SU-DHL-6 (cell line): ENCODE measurements around the gene PLLP.

Experiments used
- H2AFZ ChIP-seq: fragments of 200-600 bp; sonication (generic); 2 replicates; pipeline ENCODE4 v1.6.1; 2014; ENCODE audit warnings: low read depth, mild to moderate bottlenecking, moderate library complexity, mixed read lengths, antibody characterized with exemption, low read length; ENCODE audit not compliant: severe bottlenecking
- H3F3A ChIP-seq: fragments of 200-600 bp; shearing (Covaris generic); 2 replicates; pipeline ENCODE4 v1.6.0; 2016; ENCODE audit warnings: antibody characterized with exemption, mild to moderate bottlenecking; ENCODE audit not compliant: insufficient read depth
- H3K27ac ChIP-seq: fragments of 200-600 bp; sonication (generic); 2 replicates; pipeline ENCODE4 v1.5.1; 2016; ENCODE audit warnings: low read depth, mild to moderate bottlenecking, low read length, moderate library complexity, mixed read lengths
- H3K27me3 ChIP-seq: fragments of 200-600 bp; sonication (generic), shearing (Covaris generic); 2 replicates; pipeline ENCODE4 v1.6.0; 2014; ENCODE audit warnings: mild to moderate bottlenecking, low read length
- H3K36me3 ChIP-seq: fragments of 200-600 bp; sonication (generic); 2 replicates; pipeline ENCODE4 v1.6.1; 2014; ENCODE audit warnings: mild to moderate bottlenecking, low read length, mixed read lengths
- H3K4me2 ChIP-seq: fragments of 300-600, 200-600 bp; shearing (Covaris generic), sonication (generic); 2 replicates; pipeline ENCODE4 v1.6.0; 2014; ENCODE audit warnings: low read length, low read depth, mild to moderate bottlenecking; ENCODE audit not compliant: poor library complexity, severe bottlenecking
- H3K4me3 ChIP-seq: fragments of 200-600 bp; sonication (generic); 2 replicates; pipeline ENCODE4 v1.5.1; 2014; ENCODE audit warnings: antibody characterized with exemption, low read length, mild to moderate bottlenecking, mixed read lengths; ENCODE audit not compliant: insufficient read depth, poor library complexity, severe bottlenecking
- H3K79me2 ChIP-seq: fragments of 200-600 bp; sonication (generic); 2 replicates; pipeline ENCODE4 v1.6.1; 2014; ENCODE audit warnings: mild to moderate bottlenecking, low read length, moderate library complexity; ENCODE audit not compliant: insufficient read depth
- H3K9ac ChIP-seq: fragments of 200-600 bp; sonication (generic); 2 replicates; pipeline ENCODE4 v1.7.0; 2014; ENCODE audit warnings: mild to moderate bottlenecking, low read length
- H3K9me2 ChIP-seq: fragments of 200-600 bp; sonication (generic); replicated peaks from 2 replicates; pipeline ENCODE4 v1.6.1; 2014; ENCODE audit warnings: low read length; ENCODE audit not compliant: insufficient read depth
- H3K9me3 ChIP-seq: fragments of 200-600 bp; sonication (generic); 2 replicates; pipeline ENCODE4 v1.6.1; 2014; ENCODE audit warnings: low read length, mixed read lengths; ENCODE audit not compliant: insufficient read depth
- H4K20me1 ChIP-seq: fragments of 200-600 bp; sonication (generic); 2 replicates; pipeline ENCODE4 v1.6.1; 2014; ENCODE audit warnings: low read depth, mild to moderate bottlenecking, antibody characterized with exemption, low read length, moderate library complexity, mixed read lengths
- EZH2phosphoT487 ChIP-seq: fragments of 200-600 bp; sonication (generic), shearing (Covaris generic); conservative IDR thresholded peaks from 2 replicates; pipeline ENCODE4 v1.6.1; 2018; ENCODE audit warnings: mild to moderate bottlenecking, antibody characterized with exemption, low read length, moderate library complexity, mixed read lengths
- TF ChIP-seq, protein P1 (sequence below): fragments of 200-600 bp; sonication (generic); IDR thresholded peaks from one replicate; pipeline ENCODE4 v1.5.1; 2017; ENCODE audit warnings: antibody characterized with exemption, mild to moderate bottlenecking, low read length, moderate library complexity; ENCODE audit not compliant: insufficient read depth, poor library complexity, severe bottlenecking

PLLP gene

DNA sequence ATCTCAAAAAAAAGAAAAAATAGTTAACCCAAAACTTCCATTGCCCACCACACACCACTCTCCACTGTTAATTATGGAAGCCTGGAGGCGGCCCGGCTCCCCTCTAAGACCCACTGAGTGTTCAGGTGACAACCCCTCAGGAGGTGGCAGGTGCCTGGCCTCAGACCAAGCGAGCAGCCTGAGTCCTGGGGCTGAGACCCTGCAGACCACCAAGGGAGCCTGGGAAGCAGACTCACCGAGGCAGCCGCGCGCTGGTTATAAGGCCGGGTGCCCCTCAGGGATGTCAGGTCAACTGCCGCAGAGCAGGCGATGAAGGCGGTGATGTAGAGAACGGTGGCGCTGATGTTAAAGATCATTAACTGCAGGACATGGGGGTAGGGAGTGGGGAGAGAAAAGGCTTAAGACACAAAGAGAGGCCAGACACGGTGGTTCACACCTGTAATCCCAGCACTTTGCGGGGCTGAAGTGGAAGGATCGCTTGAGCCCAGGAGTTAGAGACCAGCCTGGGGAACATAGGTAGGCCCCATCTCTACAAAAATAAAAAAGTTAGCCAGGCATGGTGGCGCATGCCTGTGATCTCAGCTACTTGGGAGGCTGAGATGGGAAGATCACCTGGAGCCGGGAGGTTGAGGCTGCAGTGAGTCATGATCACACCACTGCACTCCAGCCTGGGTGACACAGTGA lies 26.1 kb downstream of the PLLP start:
- Histone ChIP-seq H3K79me2 (no peaks in the 10 kb centered on the region), H3K9ac (no peak overlapping the region), H3F3A (no peaks in the 10 kb centered on the region), H3K4me3 (no peak overlapping the region), H3K27ac (no peak overlapping the region), H2AFZ (no peak overlapping the region), H3K27me3 (no peaks in the 10 kb centered on the region), H3K36me3 (no peaks in the 10 kb centered on the region), H3K9me2 (no peaks in the 10 kb centered on the region), H3K9me3 (no peaks in the 10 kb centered on the region), H3K4me2 (no peak overlapping the region), H4K20me1 (no peaks in the 10 kb centered on the region)
- TF ChIP-seq, protein P1, sequence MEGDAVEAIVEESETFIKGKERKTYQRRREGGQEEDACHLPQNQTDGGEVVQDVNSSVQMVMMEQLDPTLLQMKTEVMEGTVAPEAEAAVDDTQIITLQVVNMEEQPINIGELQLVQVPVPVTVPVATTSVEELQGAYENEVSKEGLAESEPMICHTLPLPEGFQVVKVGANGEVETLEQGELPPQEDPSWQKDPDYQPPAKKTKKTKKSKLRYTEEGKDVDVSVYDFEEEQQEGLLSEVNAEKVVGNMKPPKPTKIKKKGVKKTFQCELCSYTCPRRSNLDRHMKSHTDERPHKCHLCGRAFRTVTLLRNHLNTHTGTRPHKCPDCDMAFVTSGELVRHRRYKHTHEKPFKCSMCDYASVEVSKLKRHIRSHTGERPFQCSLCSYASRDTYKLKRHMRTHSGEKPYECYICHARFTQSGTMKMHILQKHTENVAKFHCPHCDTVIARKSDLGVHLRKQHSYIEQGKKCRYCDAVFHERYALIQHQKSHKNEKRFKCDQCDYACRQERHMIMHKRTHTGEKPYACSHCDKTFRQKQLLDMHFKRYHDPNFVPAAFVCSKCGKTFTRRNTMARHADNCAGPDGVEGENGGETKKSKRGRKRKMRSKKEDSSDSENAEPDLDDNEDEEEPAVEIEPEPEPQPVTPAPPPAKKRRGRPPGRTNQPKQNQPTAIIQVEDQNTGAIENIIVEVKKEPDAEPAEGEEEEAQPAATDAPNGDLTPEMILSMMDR, result no peak
- TF ChIP-seq EZH2phosphoT487, result no peak

GRCh38 chr16:57257455-57258070 lies 26.9 kb downstream of the PLLP start:
- Histone ChIP-seq H3K4me2 (no peak overlapping the region), H3K36me3 (peaks cover 7% of the 10 kb centered on the region), H3K79me2 (no peaks in the 10 kb centered on the region), H3K9ac (no peak overlapping the region), H4K20me1 (no peaks in the 10 kb centered on the region), H3F3A (no peaks in the 10 kb centered on the region), H3K27ac (no peak overlapping the region), H3K9me3 (peaks cover 4% of the 10 kb centered on the region; the same call in 1 of the 2 replicates), H2AFZ (no peak overlapping the region), H3K27me3 (no peaks in the 10 kb centered on the region), H3K4me3 (no peak overlapping the region), H3K9me2 (no peaks in the 10 kb centered on the region)
- no peak for TF ChIP-seq EZH2phosphoT487
- TF ChIP-seq, protein P1, result no peak

GRCh38 chr16:57256601-57257395 lies 27.7 kb downstream of the PLLP start:
- no peaks in the 10 kb centered on the region for H4K20me1 ChIP-seq
- no peak overlapping the region for H3K27ac ChIP-seq
- TF ChIP-seq EZH2phosphoT487, result no peak
- TF ChIP-seq, protein P1, result no peak

More at GRCh38 chr16:57256601-57257395, 27.7 kb downstream of the PLLP start:
- H3K79me2 ChIP-seq, result no peaks in the 10 kb centered on the region
- peaks cover 15% of the 10 kb centered on the region for H3K36me3 ChIP-seq
- no peaks in the 10 kb centered on the region for H3F3A ChIP-seq
- H3K27me3 ChIP-seq, result no peaks in the 10 kb centered on the region
- peaks cover 10% of the 10 kb centered on the region; the same call in 1 of the 2 replicates for H3K9me3 ChIP-seq
- no peak overlapping the region for H3K4me3 ChIP-seq
- H3K9ac ChIP-seq, result no peak overlapping the region
- no peaks in the 10 kb centered on the region for H3K9me2 ChIP-seq
- no peak overlapping the region for H2AFZ ChIP-seq
- H3K4me2 ChIP-seq, result no peak overlapping the region
